GM18511 (cell line): ENCODE results near the gene CELA3A.
"Not testable (repeated sequence)": the region's sequence is repeated elsewhere in the genome, so short reads cannot be mapped to it uniquely, and the experiment has no call there.

Experiments used
- ATAC-seq: cut with Tn5 transposase; IDR thresholded peaks from one replicate; pipeline ENCODE4 v1.9.1; 2021; ENCODE audit warnings: mild to moderate bottlenecking, moderate library complexity; ENCODE audit not compliant: unreplicated experiment

CELA3A gene, protein sequence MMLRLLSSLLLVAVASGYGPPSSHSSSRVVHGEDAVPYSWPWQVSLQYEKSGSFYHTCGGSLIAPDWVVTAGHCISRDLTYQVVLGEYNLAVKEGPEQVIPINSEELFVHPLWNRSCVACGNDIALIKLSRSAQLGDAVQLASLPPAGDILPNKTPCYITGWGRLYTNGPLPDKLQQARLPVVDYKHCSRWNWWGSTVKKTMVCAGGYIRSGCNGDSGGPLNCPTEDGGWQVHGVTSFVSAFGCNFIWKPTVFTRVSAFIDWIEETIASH

DNA sequence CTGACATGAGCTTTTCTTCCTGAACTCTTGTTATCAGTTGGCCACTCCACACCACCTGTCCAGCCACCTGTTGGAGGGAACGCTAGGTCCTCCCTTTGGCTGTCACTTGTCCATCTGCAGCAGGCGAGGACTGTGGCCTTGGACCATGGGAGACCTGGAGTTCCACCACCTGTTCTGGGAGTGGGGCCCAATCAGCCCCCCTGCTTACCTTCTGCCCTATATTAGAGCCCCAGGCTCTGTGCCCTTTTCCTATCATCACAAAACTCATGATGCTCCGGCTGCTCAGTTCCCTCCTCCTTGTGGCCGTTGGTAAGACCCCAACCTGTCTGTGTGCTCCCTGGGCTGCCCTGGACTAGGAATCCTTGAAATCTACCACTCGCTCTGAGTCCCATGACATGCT is at the start of gene CELA3A:
TSS of gene CELA3A (plus strand) at position 249 of the 400 bp plus-strand sequence. CDS start at position 267, 18 bp downstream.
- no peak for ATAC-seq

DNA sequence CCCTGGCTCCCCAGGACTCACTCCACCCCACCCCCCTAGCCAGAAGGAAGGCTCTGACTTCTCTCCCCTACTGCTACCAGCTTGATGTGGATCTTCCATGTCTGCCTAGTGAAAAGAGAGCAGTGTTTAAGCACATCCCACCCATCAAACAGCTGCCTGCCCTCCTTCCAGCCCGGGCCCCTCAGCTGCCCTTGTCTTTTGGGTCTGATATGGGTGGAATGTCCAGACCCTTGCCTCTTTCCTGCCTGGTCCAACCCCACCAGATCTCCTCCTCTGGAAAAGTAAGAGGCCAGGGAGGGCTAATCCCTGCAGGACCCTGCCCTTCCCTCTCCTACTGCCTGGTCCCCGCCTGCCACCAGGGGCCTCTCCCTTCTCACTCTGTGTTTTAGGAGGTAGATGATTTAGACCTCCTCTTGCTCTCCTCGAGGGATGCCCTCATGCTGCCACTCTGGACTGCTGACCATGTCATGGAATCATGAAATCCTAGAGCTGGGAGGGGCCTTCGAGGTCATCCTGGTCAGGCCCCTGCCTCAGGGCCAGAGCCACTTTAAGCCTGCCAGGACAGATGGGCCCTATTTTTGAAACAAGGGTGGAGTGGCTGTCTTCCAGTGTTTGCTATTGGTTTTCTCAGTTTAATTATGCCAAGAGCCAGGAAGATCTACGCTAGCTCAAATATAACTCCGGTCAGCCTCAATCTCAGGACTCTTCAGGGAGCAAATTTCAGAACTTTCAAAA is 48.5 kb upstream of the CELA3A start:
- no peak for ATAC-seq

DNA sequence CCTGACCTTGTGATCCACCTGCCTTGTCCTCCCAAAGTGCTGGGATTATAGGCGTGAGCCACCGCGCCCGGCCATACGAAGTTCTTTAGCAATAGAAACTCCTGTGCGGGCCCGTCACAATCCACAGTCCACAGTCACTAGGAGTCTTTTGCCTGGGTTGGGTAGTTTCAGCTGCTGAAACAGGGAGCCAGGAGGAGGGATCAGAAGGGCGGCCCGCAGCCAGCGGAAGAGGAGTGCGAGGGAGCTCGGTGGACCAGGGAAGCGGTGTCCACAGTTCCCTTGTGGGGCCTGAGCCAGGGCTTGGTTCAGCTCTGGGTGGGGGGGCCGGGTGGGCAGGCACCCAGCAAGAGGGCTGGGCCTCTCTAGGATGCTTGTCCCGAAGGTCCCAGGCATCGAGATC is 46.4 kb upstream of the CELA3A start:
- no peak for ATAC-seq

DNA sequence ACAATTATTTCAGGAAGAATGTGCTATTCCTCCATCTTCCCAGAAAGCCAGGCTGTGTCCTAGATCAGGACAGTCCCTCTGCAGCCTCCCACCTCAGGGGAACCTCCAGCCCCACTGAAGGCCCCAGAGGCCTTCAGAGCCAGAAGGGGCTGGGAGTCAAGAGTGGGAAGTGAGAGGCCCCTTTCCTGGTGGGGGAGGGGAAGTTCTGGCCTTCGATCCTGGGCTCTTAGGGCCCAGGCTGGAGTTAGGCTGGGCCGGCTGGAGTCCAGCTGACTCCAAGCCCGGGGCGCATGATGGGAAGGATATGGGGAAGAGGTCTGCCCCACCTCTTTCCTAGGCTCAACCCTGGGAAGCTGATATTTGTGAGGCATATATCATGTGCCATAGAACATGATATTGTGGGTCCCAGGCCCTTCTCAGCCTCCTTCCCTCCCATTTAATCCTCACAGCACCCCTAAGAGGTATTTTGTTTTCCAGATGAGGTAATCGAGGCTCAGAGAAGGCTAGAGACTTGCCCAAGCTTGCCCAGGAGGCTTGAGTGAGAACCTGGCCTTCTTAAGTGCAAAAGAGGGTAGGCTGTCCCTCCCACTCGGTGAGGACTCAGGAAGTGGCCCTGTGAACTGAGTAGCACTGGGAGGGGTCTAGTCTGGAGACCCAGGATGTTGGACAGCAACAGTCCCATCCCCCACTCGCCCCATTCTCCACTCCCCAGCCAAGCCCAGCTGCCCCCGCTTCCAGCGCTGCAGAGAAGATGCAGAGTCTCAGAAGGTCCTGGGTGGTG is 45.8 kb upstream of the CELA3A start:
- no peak for ATAC-seq

DNA sequence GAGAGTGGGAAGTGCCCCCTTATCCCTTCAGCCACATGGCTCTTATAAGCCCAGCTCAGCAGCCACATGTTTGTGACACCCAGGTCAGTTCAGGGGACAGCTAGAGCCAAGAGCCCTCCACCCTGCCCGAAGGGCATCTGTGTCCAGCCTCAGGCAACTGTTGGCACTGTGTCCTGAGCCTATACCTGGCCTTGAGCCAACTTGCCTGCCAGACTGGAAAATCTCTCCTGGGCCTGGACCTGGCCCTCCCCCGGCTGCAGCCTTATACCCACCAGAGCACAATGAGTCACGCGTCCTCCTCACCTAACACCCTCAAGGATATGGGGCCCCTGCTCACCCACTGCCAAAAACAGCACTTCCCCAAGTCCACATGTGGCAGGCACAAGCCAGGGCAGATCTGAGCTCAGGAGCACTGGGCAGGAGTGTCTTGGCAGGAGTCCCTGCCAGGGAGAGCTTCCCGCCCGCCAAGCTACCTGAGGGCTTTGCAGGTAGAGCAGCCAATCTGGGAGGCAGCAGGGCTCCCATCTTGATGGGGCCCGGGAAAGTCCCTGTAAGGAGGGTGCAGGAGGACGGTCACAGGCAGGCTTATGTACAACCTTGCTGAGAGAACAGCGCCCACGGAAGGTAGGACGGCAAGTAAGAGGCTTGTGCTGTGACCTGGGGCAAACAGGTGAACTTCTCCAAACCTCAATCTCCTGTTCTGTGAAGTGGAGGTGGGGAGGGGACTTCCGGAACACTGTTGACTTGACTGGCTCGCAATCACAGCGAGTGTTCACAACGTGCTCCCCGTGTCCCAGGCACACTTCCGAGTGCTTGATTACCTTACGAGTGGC is 44.5 kb upstream of the CELA3A start:
- no peak for ATAC-seq

DNA sequence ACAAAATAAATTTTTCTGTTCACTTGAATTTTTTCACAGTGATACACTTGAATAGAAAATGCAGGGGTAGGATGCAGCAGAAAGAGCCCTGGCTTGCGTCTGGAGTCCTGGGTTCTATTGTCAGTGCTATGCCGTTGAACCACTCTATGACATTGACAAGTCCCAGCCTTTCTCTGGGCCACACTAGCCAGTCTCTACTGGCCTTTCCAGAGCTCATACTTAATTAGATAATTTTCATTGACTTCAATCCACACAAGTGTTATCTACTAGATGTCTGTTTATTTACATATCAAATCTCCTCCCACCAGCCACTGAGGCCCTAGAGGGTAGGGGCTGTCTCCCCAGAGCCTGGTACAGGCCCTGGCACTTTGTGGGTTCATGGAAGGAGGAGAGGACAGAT is 40.1 kb upstream of the CELA3A start:
- ATAC-seq, result no peak

- ATAC-seq, result no peak
These were observed 39.7 kb upstream of the CELA3A start for GRCh38 chr1:21961799-21962198.

DNA sequence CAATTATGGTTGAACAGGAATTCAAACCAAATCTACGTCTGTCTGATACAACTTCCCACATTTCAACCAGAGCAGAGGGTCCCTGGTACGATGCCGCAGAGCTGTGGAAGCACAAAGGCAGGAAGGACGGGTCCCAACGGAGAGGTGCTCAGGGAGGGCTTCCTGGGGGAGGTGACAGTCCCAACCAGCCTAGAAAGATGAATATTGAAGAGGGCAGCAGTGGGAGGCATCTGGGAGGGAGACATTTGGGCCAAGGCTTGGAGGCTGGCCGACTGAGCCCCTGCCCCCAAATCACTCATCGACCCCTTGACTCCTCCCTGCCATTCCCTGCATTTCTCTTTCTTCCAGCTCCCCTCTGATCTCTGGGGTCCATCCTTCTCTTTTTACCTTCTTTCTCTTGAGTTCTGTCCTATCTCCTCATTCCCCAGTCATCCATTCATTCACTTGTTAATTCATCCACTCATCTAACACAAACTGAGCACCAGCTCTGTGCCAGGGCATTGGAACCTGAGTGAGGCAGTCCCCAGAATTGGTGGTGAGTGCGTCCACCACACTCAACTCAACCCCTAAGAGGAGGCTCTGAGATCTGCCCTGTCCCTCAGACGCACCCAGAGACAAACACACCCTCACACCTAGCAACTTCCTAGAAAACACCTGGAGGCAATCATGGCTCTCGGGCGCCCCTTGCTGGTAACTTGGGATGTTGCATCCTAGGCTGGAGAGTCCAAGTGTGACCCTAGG is 37.8 kb upstream of the CELA3A start:
- no peak for ATAC-seq

- no peak for ATAC-seq
These were observed 35.0 kb upstream of the CELA3A start for GRCh38 chr1:21966247-21967000.

- not testable (repeated sequence) for ATAC-seq
These were observed 34.2 kb upstream of the CELA3A start for GRCh38 chr1:21967216-21967615.

- ATAC-seq, result not testable (repeated sequence)
These were observed 32.4 kb upstream of the CELA3A start for GRCh38 chr1:21969066-21969465.

DNA sequence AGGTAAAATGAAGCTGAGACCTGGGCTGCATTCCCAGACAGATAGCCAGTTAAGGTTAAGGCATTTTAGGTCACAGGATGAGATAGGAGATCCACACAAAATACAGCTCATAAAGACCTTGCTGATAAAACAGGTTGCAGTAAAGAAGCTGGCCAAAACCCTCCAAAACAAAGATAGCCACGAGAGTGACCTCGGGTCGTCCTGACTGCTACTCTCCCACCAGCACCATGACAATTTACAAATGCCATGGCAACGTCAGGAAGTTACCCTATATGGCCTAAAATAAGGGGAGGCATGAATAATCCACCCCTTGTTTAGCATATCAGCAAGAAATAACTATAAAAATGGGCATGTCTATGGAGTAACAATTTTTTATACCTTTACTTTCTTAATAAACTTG is 30.9 kb upstream of the CELA3A start:
- ATAC-seq, result not testable (repeated sequence)

DNA sequence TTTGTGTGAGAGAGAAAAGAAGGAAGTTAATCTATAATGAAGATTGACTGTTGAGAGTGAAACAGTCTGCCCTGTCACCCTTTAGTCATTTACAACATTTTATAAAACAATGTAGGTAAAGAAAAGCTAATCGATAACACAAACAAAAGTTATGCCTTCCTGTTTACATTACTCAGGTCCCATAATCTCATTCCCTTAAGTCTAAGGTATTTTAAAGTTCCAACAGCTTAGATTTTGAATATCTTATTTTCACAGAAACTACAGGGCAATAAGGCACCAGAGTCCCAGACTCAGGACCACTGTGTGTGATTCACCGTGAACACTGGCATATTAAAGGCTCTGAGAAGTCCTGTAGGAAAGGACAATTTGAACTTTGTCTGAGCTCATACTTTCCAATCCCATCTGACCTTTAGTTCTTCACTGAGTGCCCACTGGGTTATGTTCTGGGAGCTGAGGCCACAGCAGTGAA is 28.4 kb upstream of the CELA3A start:
- not testable (repeated sequence) for ATAC-seq

DNA sequence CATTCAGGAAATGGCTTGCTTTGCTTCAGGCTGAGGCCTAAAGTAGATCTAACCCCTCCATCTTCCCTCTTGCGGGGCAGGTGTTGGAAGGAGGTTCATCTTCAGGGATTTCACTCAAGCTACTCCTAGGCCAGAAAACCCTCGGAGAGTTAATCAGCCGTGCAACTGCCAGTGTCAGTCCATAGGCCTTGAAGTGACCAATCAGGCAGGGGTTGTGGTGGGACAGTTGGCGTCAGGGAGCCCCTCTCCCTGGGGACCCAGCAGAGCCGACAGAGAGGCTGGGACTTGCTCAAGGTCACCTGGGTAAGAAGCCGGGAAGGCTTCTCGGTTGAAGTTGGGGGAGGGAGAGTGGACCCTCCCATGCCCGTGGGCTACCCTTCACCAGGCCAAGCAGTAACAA is 27.5 kb upstream of the CELA3A start:
- not testable (repeated sequence) for ATAC-seq

- ATAC-seq, result not testable (repeated sequence)
These were observed 26.8 kb upstream of the CELA3A start for GRCh38 chr1:21974699-21975098.

- not testable (repeated sequence) for ATAC-seq
These were observed 26.2 kb upstream of the CELA3A start for GRCh38 chr1:21975296-21975695.

GRCh38 chr1:21976703-21977239 is 24.7 kb upstream of the CELA3A start, which contains the start of gene CELA3B:
Gene CELA3B, plus strand, starts transcription at chr1:21977022. Its CDS starts 18 bp downstream, at chr1:21977040.
- not testable (repeated sequence) for ATAC-seq

GRCh38 chr1:21978209-21978608 is 23.2 kb upstream of the CELA3A start:
- not testable (repeated sequence) for ATAC-seq
